Brain microvascular endothelial cell (primary cell): Measurements from ENCODE around the gene ZNF277.

Experiments
- DNase-seq: peaks from one replicate; pipeline ENCODE4 v3.0.0-alpha.2; 2020
- H3K27ac ChIP-seq: fragments of 250-450 bp; sonication (Bioruptor Pico); 2 replicates; pipeline ENCODE4 v1.5.1; 2020; ENCODE audit warnings: mild to moderate bottlenecking, moderate library complexity
- H3K27me3 ChIP-seq: fragments of 250-450 bp; sonication (Bioruptor Pico); replicated peaks from 2 replicates; pipeline ENCODE4 v1.5.1; 2020; ENCODE audit warnings: mild to moderate bottlenecking
- H3K36me3 ChIP-seq: fragments of 250-450 bp; sonication (Bioruptor Pico); replicated peaks from 2 replicates; pipeline ENCODE4 v1.5.1; 2020; ENCODE audit warnings: mild to moderate bottlenecking
- H3K4me3 ChIP-seq: 2 replicates; pipeline ENCODE4 v1.5.1; 2011; ENCODE audit warnings: low read depth, mild to moderate bottlenecking, control low read depth, low read length, moderate library complexity
- in situ Hi-C: cut with HindIII; loops from 2 replicates; pipeline ENCODE4 v1.10.0; 2017; ENCODE audit warnings: low sequenced_read_pairs, low pct_ligation_motif_present
- TF ChIP-seq, protein P1 (sequence below): IDR thresholded peaks from 2 replicates; pipeline ENCODE4 v1.5.1; 2011; ENCODE audit warnings: low read depth, mild to moderate bottlenecking, moderate library complexity, low read length, control low read depth, inconsistent platforms; ENCODE audit errors: missing control alignments

The ZNF277 gene

DNA sequence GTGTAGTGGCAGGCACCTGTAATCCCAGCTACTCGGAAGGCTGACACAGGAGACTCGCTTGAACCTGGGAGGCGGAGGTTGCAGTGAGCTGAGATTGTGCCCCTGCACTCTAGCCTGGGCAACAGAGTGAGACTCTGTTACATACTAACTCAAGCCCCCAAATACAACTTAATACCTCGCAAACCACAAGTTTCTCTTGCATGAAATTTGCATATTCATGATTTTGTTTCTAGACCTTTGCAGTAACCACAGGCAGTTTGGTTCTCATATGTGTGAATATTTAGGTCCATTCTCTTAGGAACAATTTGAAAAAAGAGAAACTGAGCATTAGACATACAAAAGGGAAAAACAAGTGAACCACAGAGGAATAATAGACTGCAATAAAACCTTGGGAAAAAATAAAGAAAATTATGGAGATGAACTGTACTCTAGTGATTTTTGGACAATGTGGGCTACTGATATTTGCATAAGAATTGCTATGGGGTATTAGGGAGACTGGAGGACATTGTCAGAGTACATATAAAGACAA lies 77.0 kb downstream of the ZNF277 start:
- no peak overlapping the region for H3K4me3 ChIP-seq
- no peaks in the 10 kb centered on the region for H3K36me3 ChIP-seq
- no peak overlapping the region for H3K27ac ChIP-seq
- TF ChIP-seq, protein P1, sequence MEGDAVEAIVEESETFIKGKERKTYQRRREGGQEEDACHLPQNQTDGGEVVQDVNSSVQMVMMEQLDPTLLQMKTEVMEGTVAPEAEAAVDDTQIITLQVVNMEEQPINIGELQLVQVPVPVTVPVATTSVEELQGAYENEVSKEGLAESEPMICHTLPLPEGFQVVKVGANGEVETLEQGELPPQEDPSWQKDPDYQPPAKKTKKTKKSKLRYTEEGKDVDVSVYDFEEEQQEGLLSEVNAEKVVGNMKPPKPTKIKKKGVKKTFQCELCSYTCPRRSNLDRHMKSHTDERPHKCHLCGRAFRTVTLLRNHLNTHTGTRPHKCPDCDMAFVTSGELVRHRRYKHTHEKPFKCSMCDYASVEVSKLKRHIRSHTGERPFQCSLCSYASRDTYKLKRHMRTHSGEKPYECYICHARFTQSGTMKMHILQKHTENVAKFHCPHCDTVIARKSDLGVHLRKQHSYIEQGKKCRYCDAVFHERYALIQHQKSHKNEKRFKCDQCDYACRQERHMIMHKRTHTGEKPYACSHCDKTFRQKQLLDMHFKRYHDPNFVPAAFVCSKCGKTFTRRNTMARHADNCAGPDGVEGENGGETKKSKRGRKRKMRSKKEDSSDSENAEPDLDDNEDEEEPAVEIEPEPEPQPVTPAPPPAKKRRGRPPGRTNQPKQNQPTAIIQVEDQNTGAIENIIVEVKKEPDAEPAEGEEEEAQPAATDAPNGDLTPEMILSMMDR = no peak
- in situ Hi-C loops = no loop called here
- no peaks in the 10 kb centered on the region for H3K27me3 ChIP-seq
- DNase-seq = no peak

DNA sequence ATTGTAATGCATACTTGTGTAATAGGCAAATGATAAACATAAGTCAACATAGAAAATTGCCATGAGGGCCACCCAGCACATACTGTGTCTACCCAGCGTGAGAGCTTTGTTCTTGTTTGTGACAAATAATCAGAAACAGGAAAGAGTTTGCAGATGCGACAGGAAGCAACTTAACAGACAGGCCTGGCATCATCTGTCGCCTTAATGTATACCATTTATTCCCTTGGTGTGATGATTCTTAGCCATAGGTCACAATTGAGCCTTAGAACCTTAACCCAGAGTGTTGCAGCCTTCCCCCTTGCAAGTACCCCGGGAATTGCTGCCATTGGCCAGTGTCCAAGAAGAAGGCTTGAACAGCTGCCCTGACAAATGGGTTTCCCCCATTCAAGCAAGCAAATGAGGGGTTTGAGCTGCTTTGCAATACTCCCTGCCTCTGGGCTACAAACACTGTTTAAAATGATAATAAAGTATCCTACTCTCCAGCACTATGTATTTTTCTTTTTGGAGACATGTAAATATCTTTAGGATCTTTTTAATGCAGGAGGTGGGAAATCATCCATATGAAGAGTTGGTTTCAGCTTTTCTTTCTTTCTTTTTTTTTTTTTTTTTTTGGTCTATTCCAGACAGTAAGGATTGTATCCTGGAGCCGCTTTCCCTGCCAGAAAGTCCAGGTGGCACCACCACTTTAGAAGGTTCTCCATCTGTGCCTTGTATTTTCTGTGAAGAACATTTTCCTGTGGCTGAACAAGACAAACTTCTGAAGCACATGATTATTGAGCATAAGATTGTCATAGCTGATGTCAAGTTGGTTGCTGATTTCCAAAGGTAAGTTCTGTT lies 80.0 kb downstream of the ZNF277 start:
- Histone ChIP-seq H3K27me3 (no peaks in the 10 kb centered on the region), H3K36me3 (no peaks in the 10 kb centered on the region), H3K4me3 (no peak overlapping the region), H3K27ac (no peak overlapping the region)
- in situ Hi-C loops = no loop called here
- DNase-seq = no peak
- TF ChIP-seq, protein P1 = no peak

- Histone ChIP-seq H3K27me3 (no peaks in the 10 kb centered on the region), H3K4me3 (no peak overlapping the region), H3K36me3 (no peaks in the 10 kb centered on the region), H3K27ac (no peak overlapping the region)
- DNase-seq = no peak
- in situ Hi-C loops = no loop called here
- TF ChIP-seq, protein P1 = no peak
Measured at GRCh38 chr7:112288301-112288700, 81.8 kb downstream of the ZNF277 start.

DNA sequence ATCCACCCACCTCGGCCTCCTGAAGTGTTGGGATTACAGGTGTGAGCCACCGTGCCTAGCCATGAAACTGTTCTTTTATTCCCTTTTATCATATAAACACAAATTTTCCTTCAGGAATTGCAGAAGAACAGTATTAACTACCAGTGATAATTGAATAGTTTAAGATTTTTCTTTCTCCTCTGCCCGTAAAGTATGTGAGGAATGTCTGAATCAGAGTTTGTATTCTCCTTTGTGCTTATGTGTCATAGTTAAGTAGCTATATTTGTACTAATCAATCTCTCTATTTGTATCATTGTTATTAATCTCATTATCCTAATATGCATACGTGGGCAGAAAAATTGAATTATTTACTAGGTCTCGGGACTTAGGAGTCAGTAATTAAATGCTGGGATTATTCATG lies 83.6 kb downstream of the ZNF277 start:
- H3K4me3 ChIP-seq = no peak overlapping the region
- H3K27ac ChIP-seq = no peak overlapping the region
- DNase-seq = no peak
- in situ Hi-C loops = no loop called here
- H3K27me3 ChIP-seq = no peaks in the 10 kb centered on the region
- TF ChIP-seq, protein P1 = no peak
- H3K36me3 ChIP-seq = no peaks in the 10 kb centered on the region

DNA sequence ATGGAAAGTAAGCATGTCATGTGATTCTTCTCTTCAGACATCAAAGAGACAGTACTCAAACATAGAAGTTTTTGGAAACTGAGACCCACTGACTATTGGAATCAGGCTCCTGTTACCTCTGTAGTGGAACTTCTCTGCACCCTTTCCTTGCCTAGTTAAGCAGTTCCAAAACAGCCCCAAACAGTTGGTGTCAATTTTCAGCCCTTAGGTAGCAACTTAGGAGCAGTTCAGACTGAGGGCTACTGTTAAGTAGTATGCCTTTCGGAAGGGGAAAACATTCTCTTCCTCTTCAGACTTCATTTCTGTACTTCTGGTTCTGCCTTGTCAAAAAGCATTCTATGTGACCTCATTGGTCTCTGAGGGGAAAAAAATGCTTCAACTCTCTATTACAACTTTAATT lies 85.7 kb downstream of the ZNF277 start:
- Histone ChIP-seq H3K4me3 (no peak overlapping the region), H3K27ac (no peak overlapping the region), H3K36me3 (no peaks in the 10 kb centered on the region), H3K27me3 (no peaks in the 10 kb centered on the region)
- in situ Hi-C loops = no loop called here
- no peak for DNase-seq
- TF ChIP-seq, protein P1 = no peak
